ENCODE data around the gene LRRC32.

- TF ChIP-seq FOXA1 (IDR thresholded peaks at IDR 0.05) (no peak), FOXM1 (IDR thresholded peaks at IDR 0.05; ENCODE audit: borderline replicate concordance) (no peak), SUZ12 (IDR thresholded peaks at IDR 0.05) (no peak), NFRKB (IDR thresholded peaks at IDR 0.05) (no peak), FOXK2 (IDR thresholded peaks at IDR 0.05) (no peak)
Measured at GRCh38 chr11:76627606-76628005, 42.9 kb downstream of the LRRC32 start.

Measured in HEK293T (cell line).